ENCODE results near the gene SPG21. TPM values are rescaled to one million over a fixed set of nuclear protein-coding genes. Genes with fewer than 3 reads are reported as not detected.
A peak's percentile ranks its signal among the peaks of the same experiment; 100 is the strongest.

Gene SPG21
- total and polyA plus RNA-seq, 4 donors: 54.6 to 77.0 (median 65.3) TPM

- intact Hi-C loops (cut with DNase I): no loop called here
- no peak for ATAC-seq (ENCODE audit: low FRiP score)
- peaks cover 0 to 4% of the 10 kb centered on the region in 2 donors for H3K36me3 ChIP-seq (ENCODE audit: control insufficient read depth in 1 of 2, insufficient read depth in 2 of 2, low read length in 1 of 2)
- no peaks in the 10 kb centered on the region for H3K4me1 ChIP-seq (ENCODE audit: control insufficient read depth in 1 of 2, insufficient read depth in 2 of 2, low read length in 2 of 2)
- 81 to 88% methylated on average over 3 of the region's 3 CpGs for WGBS, 2 donors
- H3K9me3 ChIP-seq (ENCODE audit: control insufficient read depth, low read length): no peaks in the 10 kb centered on the region
- no peaks in the 10 kb centered on the region for H3K27me3 ChIP-seq (ENCODE audit: control insufficient read depth in 1 of 2, insufficient read depth in 2 of 2, low read length in 1 of 2)
- no peak for DNase-seq
- no peak overlapping the region for H3K27ac ChIP-seq (ENCODE audit: low read depth in 1 of 2, low read length in 2 of 2)
- H3K4me3 ChIP-seq (ENCODE audit: low read length in 2 of 2): no peak overlapping the region
These were observed 17.2 kb upstream of the SPG21 start for GRCh38 chr15:65006876-65007275.

DNA sequence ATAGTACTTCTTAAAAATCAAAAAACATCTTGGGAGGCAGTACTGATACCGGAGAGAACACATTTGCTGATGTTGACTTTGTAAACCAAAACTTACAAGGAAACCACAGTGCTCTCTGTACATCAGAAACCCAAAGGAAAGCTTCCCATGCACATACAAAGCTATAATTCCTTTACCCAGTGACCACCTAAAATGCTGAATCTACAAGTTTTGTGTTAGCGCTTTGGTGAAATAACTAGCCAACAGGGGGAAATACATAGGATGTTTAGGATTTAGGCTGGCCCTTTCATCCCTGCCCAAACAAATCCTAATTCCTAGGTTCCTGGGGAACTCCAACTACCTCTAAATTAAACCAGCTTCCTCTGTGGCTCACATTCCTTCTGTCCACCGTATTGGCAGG, 15.3 kb upstream of the SPG21 start:
- Histone ChIP-seq H3K4me3 (ENCODE audit: low read length in 2 of 2) (no peak overlapping the region), H3K27me3 (ENCODE audit: control insufficient read depth in 1 of 2, insufficient read depth in 2 of 2, low read length in 1 of 2) (no peaks in the 10 kb centered on the region), H3K9me3 (ENCODE audit: control insufficient read depth, low read length) (no peaks in the 10 kb centered on the region), H3K36me3 (ENCODE audit: control insufficient read depth in 1 of 2, insufficient read depth in 2 of 2, low read length in 1 of 2) (peaks cover 0 to 2% of the 10 kb centered on the region in 2 donors), H3K27ac (ENCODE audit: low read depth in 1 of 2, low read length in 2 of 2) (no peak overlapping the region), H3K4me1 (ENCODE audit: control insufficient read depth in 1 of 2, insufficient read depth in 2 of 2, low read length in 2 of 2) (no peaks in the 10 kb centered on the region)
- DNase-seq (no peak), ATAC-seq (ENCODE audit: low FRiP score) (no peak)
- intact Hi-C loops (cut with DNase I): no loop called here
- whole genome bisulfite sequencing, 2 donors: 62 to 71% methylated on average over 3 of the region's 3 CpGs

- Histone ChIP-seq H3K4me1 (ENCODE audit: control insufficient read depth in 1 of 2, insufficient read depth in 2 of 2, low read length in 2 of 2) (no peaks in the 10 kb centered on the region), H3K9me3 (ENCODE audit: control insufficient read depth, low read length) (no peaks in the 10 kb centered on the region), H3K27me3 (ENCODE audit: control insufficient read depth in 1 of 2, insufficient read depth in 2 of 2, low read length in 1 of 2) (no peaks in the 10 kb centered on the region), H3K4me3 (ENCODE audit: low read length in 2 of 2) (no peak overlapping the region), H3K36me3 (ENCODE audit: control insufficient read depth in 1 of 2, insufficient read depth in 2 of 2, low read length in 1 of 2) (no peaks in the 10 kb centered on the region), H3K27ac (ENCODE audit: low read depth in 1 of 2, low read length in 2 of 2) (no peak overlapping the region)
- intact Hi-C loops (cut with DNase I): no loop called here
- DNase-seq (no peak), ATAC-seq (ENCODE audit: low FRiP score) (no peak)
- WGBS, 2 donors: 92 to 97% methylated on average over 4 of the region's 4 CpGs
These were observed 8.1 kb upstream of the SPG21 start for GRCh38 chr15:64997745-64998375.

- no peak overlapping the region for H3K4me3 ChIP-seq (ENCODE audit: low read length in 2 of 2)
- ATAC-seq (ENCODE audit: low FRiP score) (no peak), DNase-seq (no peak)
- H3K36me3 ChIP-seq (ENCODE audit: control insufficient read depth in 1 of 2, insufficient read depth in 2 of 2, low read length in 1 of 2): no peaks in the 10 kb centered on the region
- no peak overlapping the region for H3K27ac ChIP-seq (ENCODE audit: low read depth in 1 of 2, low read length in 2 of 2)
- H3K4me1 ChIP-seq (ENCODE audit: control insufficient read depth in 1 of 2, insufficient read depth in 2 of 2, low read length in 2 of 2): no peaks in the 10 kb centered on the region
- no peaks in the 10 kb centered on the region for H3K27me3 ChIP-seq (ENCODE audit: control insufficient read depth in 1 of 2, insufficient read depth in 2 of 2, low read length in 1 of 2)
- H3K9me3 ChIP-seq (ENCODE audit: control insufficient read depth, low read length): no peaks in the 10 kb centered on the region
- intact Hi-C loops (cut with DNase I): no loop called here
- WGBS, 2 donors: 63 to 71% methylated on average over 5 of the region's 5 CpGs
These were observed 7.4 kb upstream of the SPG21 start for GRCh38 chr15:64997066-64997465.

- no peak overlapping the region for H3K4me3 ChIP-seq (ENCODE audit: low read length in 2 of 2)
- H3K27me3 ChIP-seq (ENCODE audit: control insufficient read depth in 1 of 2, insufficient read depth in 2 of 2, low read length in 1 of 2): no peaks in the 10 kb centered on the region
- DNase-seq: no peak
- H3K9me3 ChIP-seq (ENCODE audit: control insufficient read depth, low read length): no peaks in the 10 kb centered on the region
- 10 to 30% methylated on average over 1 of the region's 1 CpG for WGBS, 2 donors
- no peak overlapping the region for H3K27ac ChIP-seq (ENCODE audit: low read depth in 1 of 2, low read length in 2 of 2)
- H3K36me3 ChIP-seq (ENCODE audit: control insufficient read depth in 1 of 2, insufficient read depth in 2 of 2, low read length in 1 of 2): no peaks in the 10 kb centered on the region
- ATAC-seq (ENCODE audit: low FRiP score): no peak
- intact Hi-C loops (cut with DNase I): no loop called here
- no peaks in the 10 kb centered on the region for H3K4me1 ChIP-seq (ENCODE audit: control insufficient read depth in 1 of 2, insufficient read depth in 2 of 2, low read length in 2 of 2)
These were observed 3.6 kb upstream of the SPG21 start for GRCh38 chr15:64993290-64993689.

- intact Hi-C loops (cut with DNase I): no loop called here
- 54 to 63% methylated on average over 2 of the region's 2 CpGs for WGBS, 2 donors
- H3K9me3 ChIP-seq (ENCODE audit: control insufficient read depth, low read length): no peaks in the 10 kb centered on the region
These were observed 1.9 kb upstream of the SPG21 start for GRCh38 chr15:64991536-64992135.

GRCh38 chr15:64990168-64990470, 405 bp upstream of the SPG21 start:
- WGBS, 2 donors: 1% methylated on average over 9 of the region's 9 CpGs
- peak overlapping the region; percentile 5 to 57 for H3K4me3 ChIP-seq (ENCODE audit: low read length in 2 of 2)
- ATAC-seq (ENCODE audit: low FRiP score) (peak; percentile 27), DNase-seq (no peak)
- intact Hi-C loops (cut with DNase I): no loop called here
- H3K36me3 ChIP-seq (ENCODE audit: control insufficient read depth in 1 of 2, insufficient read depth in 2 of 2, low read length in 1 of 2): no peaks in the 10 kb centered on the region
- H3K27ac ChIP-seq (ENCODE audit: low read depth in 1 of 2, low read length in 2 of 2): no peak overlapping the region
- H3K9me3 ChIP-seq (ENCODE audit: control insufficient read depth, low read length): no peaks in the 10 kb centered on the region
- H3K4me1 ChIP-seq (ENCODE audit: control insufficient read depth in 1 of 2, insufficient read depth in 2 of 2, low read length in 2 of 2): no peaks in the 10 kb centered on the region
- H3K27me3 ChIP-seq (ENCODE audit: control insufficient read depth in 1 of 2, insufficient read depth in 2 of 2, low read length in 1 of 2): no peaks in the 10 kb centered on the region

More at GRCh38 chr15:64991536-64992135, 1.9 kb upstream of the SPG21 start:
- no peak for ATAC-seq (ENCODE audit: low FRiP score)
- Histone ChIP-seq H3K27me3 (ENCODE audit: control insufficient read depth in 1 of 2, insufficient read depth in 2 of 2, low read length in 1 of 2) (no peaks in the 10 kb centered on the region), H3K4me3 (ENCODE audit: low read length in 2 of 2) (no peak overlapping the region), H3K36me3 (ENCODE audit: control insufficient read depth in 1 of 2, insufficient read depth in 2 of 2, low read length in 1 of 2) (no peaks in the 10 kb centered on the region), H3K27ac (ENCODE audit: low read depth in 1 of 2, low read length in 2 of 2) (no peak overlapping the region), H3K4me1 (ENCODE audit: control insufficient read depth in 1 of 2, insufficient read depth in 2 of 2, low read length in 2 of 2) (no peaks in the 10 kb centered on the region)
- no peak for DNase-seq

DNA sequence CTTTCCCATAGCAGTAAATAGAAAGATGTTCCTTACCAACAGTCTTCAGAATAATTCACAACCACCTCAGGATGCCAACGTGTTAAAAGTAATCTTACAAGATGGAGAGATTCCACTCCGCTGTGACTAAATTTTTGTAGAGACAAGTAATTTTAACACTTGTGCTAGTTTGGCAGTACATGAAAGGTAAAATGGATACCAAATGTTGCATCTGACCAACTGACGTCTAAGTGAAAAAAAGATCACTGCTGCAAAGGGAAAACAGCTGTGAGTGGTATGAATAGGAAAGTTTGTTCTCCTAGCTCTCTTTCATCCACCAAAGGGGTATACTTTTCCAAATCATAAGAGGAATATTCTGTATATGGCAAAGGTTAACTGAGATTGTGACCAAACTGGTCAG, 2.6 kb downstream of the SPG21 start:
- Histone ChIP-seq H3K27me3 (ENCODE audit: control insufficient read depth in 1 of 2, insufficient read depth in 2 of 2, low read length in 1 of 2) (no peaks in the 10 kb centered on the region), H3K9me3 (ENCODE audit: control insufficient read depth, low read length) (no peaks in the 10 kb centered on the region), H3K4me1 (ENCODE audit: control insufficient read depth in 1 of 2, insufficient read depth in 2 of 2, low read length in 2 of 2) (no peaks in the 10 kb centered on the region), H3K27ac (ENCODE audit: low read depth in 1 of 2, low read length in 2 of 2) (no peak overlapping the region), H3K4me3 (ENCODE audit: low read length in 2 of 2) (no peak overlapping the region), H3K36me3 (ENCODE audit: control insufficient read depth in 1 of 2, insufficient read depth in 2 of 2, low read length in 1 of 2) (no peaks in the 10 kb centered on the region)
- intact Hi-C loops (cut with DNase I): loop anchor here in 1 of 2 donors (10.0 kb wide), 1 partner anchor 142 kb away; the partner anchor contains the start of gene PLEKHO2
- DNase-seq (no peak), ATAC-seq (ENCODE audit: low FRiP score) (no peak)
- 59 to 61% methylated on average over 3 of the region's 3 CpGs for WGBS, 2 donors

- Histone ChIP-seq H3K4me1 (ENCODE audit: control insufficient read depth in 1 of 2, insufficient read depth in 2 of 2, low read length in 2 of 2) (no peaks in the 10 kb centered on the region), H3K4me3 (ENCODE audit: low read length in 2 of 2) (no peak overlapping the region), H3K9me3 (ENCODE audit: control insufficient read depth, low read length) (no peaks in the 10 kb centered on the region), H3K36me3 (ENCODE audit: control insufficient read depth in 1 of 2, insufficient read depth in 2 of 2, low read length in 1 of 2) (no peaks in the 10 kb centered on the region), H3K27me3 (ENCODE audit: control insufficient read depth in 1 of 2, insufficient read depth in 2 of 2, low read length in 1 of 2) (no peaks in the 10 kb centered on the region), H3K27ac (ENCODE audit: low read depth in 1 of 2, low read length in 2 of 2) (no peak overlapping the region)
- intact Hi-C loops (cut with DNase I): loop anchor here in 1 of 2 donors (10.0 kb wide), 1 partner anchor 141 kb away; the partner anchor contains the start of gene PLEKHO2
- 56 to 58% methylated on average over 9 of the region's 9 CpGs for WGBS, 2 donors
- DNase-seq (no peak), ATAC-seq (ENCODE audit: low FRiP score) (no peak)
These were observed 4.2 kb downstream of the SPG21 start for GRCh38 chr15:64985366-64986033.
